ENCODE results near the gene PIGH.

PIGH gene

GRCh38 chr14:67599698-67600561, at the start of gene PIGH:
TSS of gene PIGH (minus strand) at chr14:67600268. CDS start at chr14:67600203, 65 bp downstream.
- Histone ChIP-seq H3K4me1 (ENCODE audit: control insufficient read depth, insufficient read depth, low read length) (peaks cover 15% of the 10 kb centered on the region), H3K27me3 (replicated peaks; ENCODE audit: control insufficient read depth, insufficient read depth, low read length) (no peaks in the 10 kb centered on the region), H3K36me3 (ENCODE audit: control insufficient read depth, insufficient read depth, low read length, severe bottlenecking) (no peaks in the 10 kb centered on the region), H3K9me3 (ENCODE audit: control insufficient read depth, low read length) (no peaks in the 10 kb centered on the region), H3K9ac (ENCODE audit: low read length) (peak within 1 kb of the TSS; percentile 86), H3K4me3 (ENCODE audit: low read length) (peak within 1 kb of the TSS; percentile 93)
- DNase-seq (ENCODE audit: low read depth), result peak; percentile 94

DNA sequence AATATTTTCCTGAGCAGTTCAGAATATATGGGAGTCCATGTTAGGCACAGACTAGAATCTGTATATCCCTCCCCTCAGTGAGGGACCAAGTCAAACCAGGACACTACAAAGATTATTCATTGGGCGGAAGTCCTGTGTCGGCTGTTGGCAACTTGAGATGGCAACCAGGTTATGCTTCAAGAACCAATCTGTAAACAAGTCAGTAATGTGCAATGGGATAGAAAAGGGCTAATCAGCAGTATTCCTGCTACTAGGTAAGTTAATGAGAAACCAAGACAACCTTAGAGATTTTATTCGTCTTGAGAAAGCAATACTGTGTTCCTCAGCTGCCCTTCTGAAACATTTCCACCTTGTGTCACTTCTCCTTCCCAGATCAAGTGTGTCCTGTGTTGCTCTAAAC, 46.1 kb upstream of the PIGH start:
- Histone ChIP-seq H3K9me3 (ENCODE audit: control insufficient read depth, low read length) (no peaks in the 10 kb centered on the region), H3K27me3 (replicated peaks; ENCODE audit: control insufficient read depth, insufficient read depth, low read length) (no peaks in the 10 kb centered on the region), H3K9ac (ENCODE audit: low read length) (no peak overlapping the region), H3K4me3 (ENCODE audit: low read length) (no peak overlapping the region), H3K36me3 (ENCODE audit: control insufficient read depth, insufficient read depth, low read length, severe bottlenecking) (peaks cover 56% of the 10 kb centered on the region), H3K4me1 (ENCODE audit: control insufficient read depth, insufficient read depth, low read length) (peaks cover 22% of the 10 kb centered on the region)
- no peak for DNase-seq (ENCODE audit: low read depth)

DNA sequence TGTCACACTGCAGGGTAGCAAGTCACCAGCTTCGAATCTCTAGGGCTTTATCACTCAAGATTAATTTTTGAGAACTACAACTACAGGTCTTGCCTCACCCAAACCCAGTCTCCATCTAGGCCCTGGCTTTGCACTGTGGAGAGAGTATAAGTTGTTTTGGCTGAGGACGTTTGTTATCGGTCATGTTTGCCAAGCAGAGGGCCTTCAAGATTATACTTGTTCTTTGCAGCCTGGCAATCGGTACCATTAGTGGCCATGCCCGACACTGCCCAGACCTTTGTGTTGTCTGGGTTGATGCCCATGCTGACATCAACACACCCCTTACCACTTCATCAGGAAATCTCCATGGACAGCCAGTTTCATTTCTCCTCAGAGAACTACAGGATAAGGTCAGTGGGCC, 45.3 kb upstream of the PIGH start:
- no peak for DNase-seq (ENCODE audit: low read depth)
- peaks cover 49% of the 10 kb centered on the region for H3K36me3 ChIP-seq (ENCODE audit: control insufficient read depth, insufficient read depth, low read length, severe bottlenecking)
- H3K9ac ChIP-seq (ENCODE audit: low read length), result no peak overlapping the region

GRCh38 chr14:67644428-67644827, 44.4 kb upstream of the PIGH start:
- peak; percentile 35 for DNase-seq (ENCODE audit: low read depth)

More for the DNA sequence above, 45.3 kb upstream of the PIGH start:
- Histone ChIP-seq H3K9me3 (ENCODE audit: control insufficient read depth, low read length) (no peaks in the 10 kb centered on the region), H3K4me3 (ENCODE audit: low read length) (no peak overlapping the region), H3K27me3 (replicated peaks; ENCODE audit: control insufficient read depth, insufficient read depth, low read length) (no peaks in the 10 kb centered on the region), H3K4me1 (ENCODE audit: control insufficient read depth, insufficient read depth, low read length) (peaks cover 14% of the 10 kb centered on the region)

GRCh38 chr14:67643713-67644112, 43.6 kb upstream of the PIGH start:
- Histone ChIP-seq H3K27me3 (replicated peaks; ENCODE audit: control insufficient read depth, insufficient read depth, low read length) (no peaks in the 10 kb centered on the region), H3K9me3 (ENCODE audit: control insufficient read depth, low read length) (no peaks in the 10 kb centered on the region), H3K36me3 (ENCODE audit: control insufficient read depth, insufficient read depth, low read length, severe bottlenecking) (peaks cover 32% of the 10 kb centered on the region), H3K9ac (ENCODE audit: low read length) (no peak overlapping the region), H3K4me3 (ENCODE audit: low read length) (no peak overlapping the region), H3K4me1 (ENCODE audit: control insufficient read depth, insufficient read depth, low read length) (peaks cover 6% of the 10 kb centered on the region)
- DNase-seq (ENCODE audit: low read depth), result no peak

More at GRCh38 chr14:67644428-67644827, 44.4 kb upstream of the PIGH start:
- H3K9ac ChIP-seq (ENCODE audit: low read length), result no peak overlapping the region
- H3K27me3 ChIP-seq (replicated peaks; ENCODE audit: control insufficient read depth, insufficient read depth, low read length), result no peaks in the 10 kb centered on the region
- H3K9me3 ChIP-seq (ENCODE audit: control insufficient read depth, low read length), result no peaks in the 10 kb centered on the region
- H3K4me3 ChIP-seq (ENCODE audit: low read length), result no peak overlapping the region
- peaks cover 6% of the 10 kb centered on the region for H3K4me1 ChIP-seq (ENCODE audit: control insufficient read depth, insufficient read depth, low read length)
- H3K36me3 ChIP-seq (ENCODE audit: control insufficient read depth, insufficient read depth, low read length, severe bottlenecking), result peaks cover 39% of the 10 kb centered on the region

- H3K36me3 ChIP-seq (ENCODE audit: control insufficient read depth, insufficient read depth, low read length, severe bottlenecking), result peaks cover 16% of the 10 kb centered on the region
- no peak overlapping the region for H3K4me3 ChIP-seq (ENCODE audit: low read length)
- DNase-seq (ENCODE audit: low read depth), result no peak
- H3K9ac ChIP-seq (ENCODE audit: low read length), result no peak overlapping the region
- peaks cover 6% of the 10 kb centered on the region for H3K4me1 ChIP-seq (ENCODE audit: control insufficient read depth, insufficient read depth, low read length)
- H3K9me3 ChIP-seq (ENCODE audit: control insufficient read depth, low read length), result no peaks in the 10 kb centered on the region
- H3K27me3 ChIP-seq (replicated peaks; ENCODE audit: control insufficient read depth, insufficient read depth, low read length), result no peaks in the 10 kb centered on the region
These were observed 42.1 kb upstream of the PIGH start for GRCh38 chr14:67641902-67642749.

- Histone ChIP-seq H3K36me3 (ENCODE audit: control insufficient read depth, insufficient read depth, low read length, severe bottlenecking) (peaks cover 10% of the 10 kb centered on the region), H3K4me1 (ENCODE audit: control insufficient read depth, insufficient read depth, low read length) (peaks cover 9% of the 10 kb centered on the region), H3K27me3 (replicated peaks; ENCODE audit: control insufficient read depth, insufficient read depth, low read length) (no peaks in the 10 kb centered on the region), H3K4me3 (ENCODE audit: low read length) (no peak overlapping the region), H3K9ac (ENCODE audit: low read length) (no peak overlapping the region), H3K9me3 (ENCODE audit: control insufficient read depth, low read length) (no peaks in the 10 kb centered on the region)
- DNase-seq (ENCODE audit: low read depth), result no peak
These were observed 41.4 kb upstream of the PIGH start for GRCh38 chr14:67641480-67641879.

- DNase-seq (ENCODE audit: low read depth), result no peak
- Histone ChIP-seq H3K9ac (ENCODE audit: low read length) (no peak overlapping the region), H3K36me3 (ENCODE audit: control insufficient read depth, insufficient read depth, low read length, severe bottlenecking) (no peaks in the 10 kb centered on the region), H3K4me1 (ENCODE audit: control insufficient read depth, insufficient read depth, low read length) (peaks cover 8% of the 10 kb centered on the region), H3K9me3 (ENCODE audit: control insufficient read depth, low read length) (no peaks in the 10 kb centered on the region), H3K27me3 (replicated peaks; ENCODE audit: control insufficient read depth, insufficient read depth, low read length) (no peaks in the 10 kb centered on the region), H3K4me3 (ENCODE audit: low read length) (no peak overlapping the region)
These were observed 38.6 kb upstream of the PIGH start for GRCh38 chr14:67638642-67639041.

- DNase-seq (ENCODE audit: low read depth), result no peak
- Histone ChIP-seq H3K9me3 (ENCODE audit: control insufficient read depth, low read length) (no peaks in the 10 kb centered on the region), H3K9ac (ENCODE audit: low read length) (no peak overlapping the region), H3K4me3 (ENCODE audit: low read length) (no peak overlapping the region), H3K36me3 (ENCODE audit: control insufficient read depth, insufficient read depth, low read length, severe bottlenecking) (no peaks in the 10 kb centered on the region), H3K27me3 (replicated peaks; ENCODE audit: control insufficient read depth, insufficient read depth, low read length) (no peaks in the 10 kb centered on the region), H3K4me1 (ENCODE audit: control insufficient read depth, insufficient read depth, low read length) (peaks cover 8% of the 10 kb centered on the region)
These were observed 36.4 kb upstream of the PIGH start for GRCh38 chr14:67636361-67636919.

- Histone ChIP-seq H3K9ac (ENCODE audit: low read length) (no peak overlapping the region), H3K9me3 (ENCODE audit: control insufficient read depth, low read length) (no peaks in the 10 kb centered on the region), H3K4me3 (ENCODE audit: low read length) (no peak overlapping the region), H3K4me1 (ENCODE audit: control insufficient read depth, insufficient read depth, low read length) (peaks cover 8% of the 10 kb centered on the region), H3K27me3 (replicated peaks; ENCODE audit: control insufficient read depth, insufficient read depth, low read length) (no peaks in the 10 kb centered on the region), H3K36me3 (ENCODE audit: control insufficient read depth, insufficient read depth, low read length, severe bottlenecking) (no peaks in the 10 kb centered on the region)
- DNase-seq (ENCODE audit: low read depth), result no peak
These were observed 33.5 kb upstream of the PIGH start for GRCh38 chr14:67633451-67634147.
